Cardiac muscle cell (in vitro differentiated cells and primary cell): ENCODE results near the gene TMEM139. TPM values are rescaled to one million over a fixed set of nuclear protein-coding genes. Genes with fewer than 3 reads are reported as not detected.
A peak's percentile ranks its signal among the peaks of the same experiment; 100 is the strongest.

Source experiments
- DNase-seq, 2 donors: peaks; one replicate each; pipeline versions ENCODE4 v3.0.0 to v3.0.0-alpha.2; 2010 to 2017; ENCODE audit warnings: low read depth in 1 of 2, low spot score in 1 of 2
- H3K27ac ChIP-seq: fragments of 200-600 bp; sonication (generic); 2 replicates; pipeline ENCODE4 v1.5.1; 2016
- H3K27me3 ChIP-seq: fragments of 200-600 bp; sonication (generic); 2 replicates; pipeline ENCODE4 v1.6.0; 2016; ENCODE audit warnings: control low read depth
- H3K36me3 ChIP-seq: fragments of 200-600 bp; sonication (generic); 2 replicates; pipeline ENCODE4 v1.5.1; 2016; ENCODE audit warnings: control low read depth
- H3K4me1 ChIP-seq: fragments of 200-600 bp; sonication (generic); 2 replicates; pipeline ENCODE4 v1.8.1; 2017; ENCODE audit warnings: low read depth, mild to moderate bottlenecking, mixed run types
- H3K4me3 ChIP-seq: fragments of 200-600 bp; sonication (generic); 2 replicates; pipeline ENCODE4 v1.5.1; 2016; ENCODE audit warnings: mild to moderate bottlenecking
- H3K9me3 ChIP-seq: fragments of 200-600 bp; sonication (generic); 2 replicates; pipeline ENCODE4 v1.5.1; 2017; ENCODE audit warnings: low read depth, mild to moderate bottlenecking, control low read depth
- polyA plus RNA-seq: library from polyadenylated mRNA; unstranded; fragments of >200 nt; fragmentation: Nextera tagmentation; extraction: Ambion mirVana; gene quantifications from 2 replicates; pipeline ENCODE4 v1.2.1, GENCODE V29; 2016
- total RNA-seq: library from RNA; depleted of rRNA; stranded (reverse); fragments of >200 nt; gene quantifications from 2 replicates; pipeline ENCODE4 v1.2.3, GENCODE V29; 2016
- TF ChIP-seq, protein P1 (sequence below): IDR thresholded peaks from 2 replicates; pipeline ENCODE4 v1.5.1; 2012; ENCODE audit warnings: low read depth, mild to moderate bottlenecking, low read length

TMEM139 gene
- total and polyA plus RNA-seq, 2 experiments from 2014 or later = 0.69 to 2.0 TPM

DNA sequence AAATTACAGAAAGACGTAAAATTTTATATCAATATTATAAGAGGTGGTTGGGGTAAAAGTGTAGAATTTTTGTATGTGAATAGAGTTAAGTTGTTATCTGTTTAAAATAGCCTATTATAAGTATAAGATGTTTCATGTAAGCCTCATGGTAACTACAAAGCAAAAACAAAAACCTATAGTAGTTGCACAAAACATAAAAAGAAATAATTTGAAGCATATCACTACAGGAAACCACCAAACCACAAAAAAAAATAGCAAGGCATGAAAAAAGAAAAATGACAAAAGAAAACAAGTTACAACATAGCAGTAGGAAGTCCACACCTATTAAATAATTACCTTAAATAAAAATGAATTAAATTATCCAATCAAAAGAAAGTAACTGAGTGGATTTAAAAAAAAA, 33.9 kb upstream of the TMEM139 start:
- Histone ChIP-seq H3K4me1 (no peaks in the 10 kb centered on the region), H3K27ac (no peak overlapping the region), H3K4me3 (no peak overlapping the region), H3K27me3 (no peaks in the 10 kb centered on the region), H3K36me3 (no peaks in the 10 kb centered on the region), H3K9me3 (no peaks in the 10 kb centered on the region)
- peak in 1 of 2 donors; percentile 32 for DNase-seq
- TF ChIP-seq, protein P1, sequence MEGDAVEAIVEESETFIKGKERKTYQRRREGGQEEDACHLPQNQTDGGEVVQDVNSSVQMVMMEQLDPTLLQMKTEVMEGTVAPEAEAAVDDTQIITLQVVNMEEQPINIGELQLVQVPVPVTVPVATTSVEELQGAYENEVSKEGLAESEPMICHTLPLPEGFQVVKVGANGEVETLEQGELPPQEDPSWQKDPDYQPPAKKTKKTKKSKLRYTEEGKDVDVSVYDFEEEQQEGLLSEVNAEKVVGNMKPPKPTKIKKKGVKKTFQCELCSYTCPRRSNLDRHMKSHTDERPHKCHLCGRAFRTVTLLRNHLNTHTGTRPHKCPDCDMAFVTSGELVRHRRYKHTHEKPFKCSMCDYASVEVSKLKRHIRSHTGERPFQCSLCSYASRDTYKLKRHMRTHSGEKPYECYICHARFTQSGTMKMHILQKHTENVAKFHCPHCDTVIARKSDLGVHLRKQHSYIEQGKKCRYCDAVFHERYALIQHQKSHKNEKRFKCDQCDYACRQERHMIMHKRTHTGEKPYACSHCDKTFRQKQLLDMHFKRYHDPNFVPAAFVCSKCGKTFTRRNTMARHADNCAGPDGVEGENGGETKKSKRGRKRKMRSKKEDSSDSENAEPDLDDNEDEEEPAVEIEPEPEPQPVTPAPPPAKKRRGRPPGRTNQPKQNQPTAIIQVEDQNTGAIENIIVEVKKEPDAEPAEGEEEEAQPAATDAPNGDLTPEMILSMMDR = no peak

- Histone ChIP-seq H3K9me3 (no peaks in the 10 kb centered on the region), H3K27me3 (no peaks in the 10 kb centered on the region), H3K4me1 (no peaks in the 10 kb centered on the region), H3K27ac (no peak overlapping the region), H3K4me3 (no peak overlapping the region), H3K36me3 (no peaks in the 10 kb centered on the region)
- TF ChIP-seq, protein P1 = no peak
- no peak for DNase-seq
Measured at GRCh38 chr7:143252006-143252405, 32.8 kb upstream of the TMEM139 start.

DNA sequence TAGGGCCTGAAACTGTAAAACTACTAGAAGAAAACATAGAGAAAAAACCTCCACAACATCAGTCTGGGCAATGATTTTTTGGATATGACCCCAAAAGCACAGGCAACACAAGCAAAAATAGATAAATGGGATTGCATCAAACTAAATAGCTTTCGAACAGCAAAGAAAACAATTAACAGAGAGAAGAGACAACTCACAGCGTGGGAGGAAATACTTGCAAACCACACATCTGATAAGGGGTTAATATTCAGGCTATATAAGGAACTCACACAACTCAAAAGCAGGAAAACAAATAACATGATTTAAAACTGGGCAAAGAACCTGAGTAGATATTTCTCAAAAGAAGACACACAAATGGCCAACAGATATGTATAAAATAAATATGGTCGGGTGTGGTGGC, 29.2 kb upstream of the TMEM139 start:
- H3K27me3 ChIP-seq = no peaks in the 10 kb centered on the region
- no peaks in the 10 kb centered on the region for H3K9me3 ChIP-seq
- TF ChIP-seq, protein P1 = no peak
- DNase-seq = peak in 1 of 2 donors; percentile 71
- peaks cover 3% of the 10 kb centered on the region for H3K4me1 ChIP-seq
- no peak overlapping the region for H3K4me3 ChIP-seq
- no peak overlapping the region for H3K27ac ChIP-seq
- no peaks in the 10 kb centered on the region for H3K36me3 ChIP-seq

GRCh38 chr7:143256325-143256724, 28.4 kb upstream of the TMEM139 start:
- DNase-seq = no peak
- no peak overlapping the region for H3K4me3 ChIP-seq
- peaks cover 3% of the 10 kb centered on the region for H3K4me1 ChIP-seq
- no peaks in the 10 kb centered on the region for H3K36me3 ChIP-seq
- H3K27ac ChIP-seq = no peak overlapping the region
- H3K9me3 ChIP-seq = no peaks in the 10 kb centered on the region
- H3K27me3 ChIP-seq = no peaks in the 10 kb centered on the region
- TF ChIP-seq, protein P1 = no peak

GRCh38 chr7:143256932-143257331, 27.8 kb upstream of the TMEM139 start:
- TF ChIP-seq, protein P1 = no peak
- Histone ChIP-seq H3K9me3 (no peaks in the 10 kb centered on the region), H3K27ac (no peak overlapping the region), H3K27me3 (no peaks in the 10 kb centered on the region), H3K36me3 (no peaks in the 10 kb centered on the region), H3K4me1 (peaks cover 3% of the 10 kb centered on the region), H3K4me3 (no peak overlapping the region)
- no peak for DNase-seq

- H3K27ac ChIP-seq = no peak overlapping the region
- H3K27me3 ChIP-seq = no peaks in the 10 kb centered on the region
- peaks cover 3% of the 10 kb centered on the region for H3K4me1 ChIP-seq
- TF ChIP-seq, protein P1 = no peak
- no peak overlapping the region for H3K4me3 ChIP-seq
- H3K36me3 ChIP-seq = no peaks in the 10 kb centered on the region
- H3K9me3 ChIP-seq = no peaks in the 10 kb centered on the region
- DNase-seq = no peak
Measured at GRCh38 chr7:143257501-143257900, 27.3 kb upstream of the TMEM139 start.
